A549 (cell line): ENCODE data around the gene PERCC1. TPM values are rescaled to one million over a fixed set of nuclear protein-coding genes. Genes with fewer than 3 reads are reported as not detected.

Source experiments
- ATAC-seq, 2 experiments: fragments of 200-7000 bp in 1 of 2; fragments of >200 bp in 1 of 2; cut with Nextera tagmentation in 1 of 2; cut with Tn5 transposase in 1 of 2; 3 replicates each; pipeline versions ENCODE4 v1.8.0 to v1.9.1; 2018 to 2020; ENCODE audit warnings: mild to moderate bottlenecking in 1 of 2, moderate library complexity in 1 of 2
- CTCF ChIA-PET: fragments of 300-600 bp; sonication (Branson Sonifier 250); formaldehyde crosslinking; extraction: SDS; loops from one replicate; lab custom pipeline; 2021; ENCODE audit warnings: antibody characterized with exemption, inconsistent platforms; lab: Yijun Ruan, JAX
- POLR2A ChIA-PET: fragments of 350-600 bp; formaldehyde crosslinking; extraction: SDS; loops from one replicate; lab custom pipeline; 2021; ENCODE audit warnings: antibody characterized with exemption, inconsistent platforms; lab: Yijun Ruan, JAX
- DNase-seq, 2 experiments: peaks; one replicate each; pipeline versions ENCODE4 v3.0.0 to v3.0.0-alpha.2; 2011 to 2016; ENCODE audit warnings: low read depth in 1 of 2, low spot score in 1 of 2
- FAIRE-seq: peaks from 2 replicates; lab custom pipeline; 2011; peaks lifted over from hg19 to GRCh38; lab: Jason Lieb, UNC
- H3K27ac ChIP-seq, 2 experiments: fragments of >200 bp; sonication (Bioruptor Twin); formaldehyde crosslinking; 3 replicates each; pipeline ENCODE4 v1.5.1; 2016 to 2017
- H3K4me1 ChIP-seq: fragments of >200 bp; sonication (Bioruptor Twin); formaldehyde crosslinking; 3 replicates; pipeline ENCODE4 v1.6.1; 2016
- H3K4me2 ChIP-seq: fragments of >200 bp; sonication (Bioruptor Twin); formaldehyde crosslinking; 3 replicates; pipeline ENCODE4 v1.6.1; 2016
- H3K4me3 ChIP-seq: fragments of >200 bp; sonication (Bioruptor Twin); formaldehyde crosslinking; 3 replicates; pipeline ENCODE4 v1.5.1; 2016
- H3K9me3 ChIP-seq: fragments of >200 bp; sonication (Bioruptor Twin); formaldehyde crosslinking; 3 replicates; pipeline ENCODE4 v1.6.1; 2016
- BHLHE40 ChIP-seq: IDR thresholded peaks from 2 replicates; pipeline ENCODE4 v1.6.1; 2012; ENCODE audit warnings: low read depth, low read length, inconsistent platforms
- CEBPB ChIP-seq, 2 experiments: fragments of >200 bp in 1 of 2; sonication (Bioruptor Twin) in 1 of 2; formaldehyde crosslinking in 1 of 2; IDR thresholded peaks; 2 replicates each; pipeline ENCODE4 v1.6.1; 2012 to 2016
- EHF ChIP-seq: fragments of 250-450 bp; sonication (Bioruptor Pico); IDR thresholded peaks from 2 replicates; pipeline ENCODE4 v1.5.0; 2020; ENCODE audit warnings: mild to moderate bottlenecking
- EP300 ChIP-seq, 2 experiments: fragments of >200 bp; sonication (Bioruptor Twin); formaldehyde crosslinking; IDR thresholded peaks; 2 replicates in 1 of 2; 3 replicates in 1 of 2; pipeline ENCODE4 v1.6.1; 2016 to 2017
- HDAC2 ChIP-seq: fragments of 200-600 bp; sonication (generic); IDR thresholded peaks from 2 replicates; pipeline ENCODE4 v1.6.1; 2016
- HOXB13 ChIP-seq: fragments of 250-450 bp; sonication (Bioruptor Pico); IDR thresholded peaks from 2 replicates; pipeline ENCODE4 v1.5.0; 2020; ENCODE audit warnings: low read depth, mild to moderate bottlenecking, moderate library complexity
- KDM1A ChIP-seq: fragments of 200-600 bp; sonication (generic); IDR thresholded peaks from 2 replicates; pipeline ENCODE4 v1.6.1; 2016; ENCODE audit warnings: low read depth, mild to moderate bottlenecking
- MAFK ChIP-seq: fragments of 450-650 bp; IDR thresholded peaks from 2 replicates; pipeline ENCODE4 v1.6.1; 2014; ENCODE audit not compliant: partially characterized antibody
- MYC ChIP-seq: IDR thresholded peaks from 2 replicates; pipeline ENCODE4 v1.6.1; 2012; ENCODE audit warnings: mild to moderate bottlenecking, inconsistent platforms, low read length, improper control_type of control experiment, borderline replicate concordance
- POLR2AphosphoS2 ChIP-seq: conservative IDR thresholded peaks from 2 replicates; pipeline ENCODE4 v1.6.1; 2012; ENCODE audit warnings: low read length, improper control_type of control experiment, inconsistent platforms
- RARB ChIP-seq: fragments of 250-450 bp; sonication (Bioruptor Pico); IDR thresholded peaks from 2 replicates; pipeline ENCODE4 v1.8.0; 2021; ENCODE audit warnings: mild to moderate bottlenecking, moderate library complexity
- RCOR1 ChIP-seq: fragments of 150-350 bp; IDR thresholded peaks from 2 replicates; pipeline ENCODE4 v1.6.1; 2014; ENCODE audit warnings: antibody characterized with exemption, low read length, low read depth
- RFX5 ChIP-seq: fragments of 450-650 bp; IDR thresholded peaks from 2 replicates; pipeline ENCODE4 v1.7.1; 2014; ENCODE audit warnings: antibody characterized with exemption, mild to moderate bottlenecking, moderate library complexity
- SMC3 ChIP-seq: fragments of >200 bp; sonication (Bioruptor Twin); formaldehyde crosslinking; IDR thresholded peaks from 3 replicates; pipeline ENCODE4 v1.6.1; 2018; ENCODE audit warnings: inconsistent platforms
- SREBF2 ChIP-seq: fragments of 450-650 bp; IDR thresholded peaks from 2 replicates; pipeline ENCODE4 v1.6.1; 2014; ENCODE audit warnings: mild to moderate bottlenecking, moderate library complexity
- TP53 ChIP-seq: fragments of 250-450 bp; sonication (Bioruptor Pico); IDR thresholded peaks from 2 replicates; pipeline ENCODE4 v1.5.0; 2021; ENCODE audit warnings: mild to moderate bottlenecking, moderate library complexity
- ZNF302 ChIP-seq: fragments of 250-450 bp; sonication (Bioruptor Pico); IDR thresholded peaks from 2 replicates; pipeline ENCODE4 v1.9.0; 2021; ENCODE audit warnings: inconsistent platforms, mild to moderate bottlenecking, moderate library complexity
- WGBS: methylation state at CpG from one replicate; pipeline ENCODE4 v1.1.6; 2017; ENCODE audit errors: missing lambda C conversion rate; 5-methylcytosine and 5-hydroxymethylcytosine counted together
- polyA plus RNA-seq, 4 experiments: library from polyadenylated mRNA; depleted of rRNA in 3 of 4; stranded (reverse); fragments of >200 nt; fragmentation: RNase III in 1 of 4; extraction: RNeasy Plus Mini Kit Qiagen cat#74134 plus additional on column Dnase treatment in 1 of 4; gene quantifications; 2 replicates in 3 of 4; 3 replicates in 1 of 4; pipeline ENCODE4 v1.2.3, GENCODE V29; 2011 to 2017
- TF ChIP-seq, protein P1 (sequence below): fragments of 450-650 bp; IDR thresholded peaks from 2 replicates; pipeline ENCODE4 v1.6.1; 2014; ENCODE audit warnings: antibody characterized with exemption
- TF ChIP-seq, protein P2 (sequence below): fragments of 250-450 bp; sonication (Bioruptor Pico); IDR thresholded peaks from 2 replicates; pipeline ENCODE4 v1.5.0; 2021; ENCODE audit warnings: mild to moderate bottlenecking, moderate library complexity, borderline replicate concordance
- TF ChIP-seq, protein P3 (sequence below): fragments of >200 bp; sonication (Bioruptor Twin); formaldehyde crosslinking; IDR thresholded peaks from 3 replicates; pipeline ENCODE4 v1.5.1; 2016
- TF ChIP-seq, protein P4 (sequence below): fragments of >200 bp; sonication (Bioruptor Twin); formaldehyde crosslinking; IDR thresholded peaks from 3 replicates; pipeline ENCODE4 v1.6.1; 2016
- TF ChIP-seq, protein P5 (sequence below): fragments of >200 bp; sonication (Bioruptor Twin); formaldehyde crosslinking; IDR thresholded peaks from 2 replicates; pipeline ENCODE4 v1.6.1; 2016

Gene PERCC1
- polyA plus RNA-seq, 2 of the 4 experiments (the other 2 are of a cell fraction): not detected

DNA sequence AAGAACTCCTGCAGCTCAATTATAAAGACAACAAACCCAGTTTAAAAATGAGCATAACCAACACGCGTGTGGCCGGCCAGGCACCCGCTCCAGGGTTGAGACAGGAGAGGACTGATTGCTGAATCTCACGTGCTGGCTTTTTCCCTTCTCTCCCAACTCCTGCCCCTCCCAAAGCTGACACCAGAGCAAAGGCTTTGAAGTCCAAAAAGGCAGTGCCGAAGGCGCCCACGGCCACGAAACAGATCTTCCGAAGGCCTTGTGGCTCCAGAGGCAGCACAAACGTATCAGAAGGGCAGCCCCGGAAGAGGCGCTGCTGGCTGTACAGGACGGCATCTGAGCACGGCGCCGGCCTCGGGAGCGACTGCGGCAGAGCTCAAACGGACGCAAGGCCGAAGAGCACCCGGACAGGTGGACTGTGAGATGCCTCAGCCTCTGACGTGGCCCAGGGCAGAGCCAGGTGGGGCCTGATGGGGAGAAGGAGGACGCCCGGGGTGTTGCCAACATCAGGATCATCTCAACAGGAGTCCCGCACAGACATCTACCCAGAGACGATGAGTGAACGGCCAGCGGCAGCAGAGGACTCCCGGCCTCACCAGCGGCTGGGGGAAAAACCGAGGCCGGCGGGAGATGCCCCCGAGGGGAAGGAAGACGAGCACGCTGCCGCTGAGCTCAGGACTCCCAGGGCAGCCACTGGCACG, 33.5 kb downstream of the PERCC1 start:
- Histone ChIP-seq H3K4me2 (no peak overlapping the region), H3K4me1 (no peaks in the 10 kb centered on the region), H3K9me3 (no peaks in the 10 kb centered on the region), H3K4me3 (no peak overlapping the region), H3K27ac (no peak overlapping the region)
- DNase-seq: no peak
- 92% methylated on average over 37 of the region's 41 CpGs for WGBS
- ATAC-seq: no peak
- no peak for FAIRE-seq
- TF ChIP-seq EHF (CRISPR knock-in tag): no peak
- no peak for TF ChIP-seq POLR2AphosphoS2
- no peak for TF ChIP-seq EP300 (IDR thresholded peaks at IDR 0.05)
- TF ChIP-seq, protein P1, sequence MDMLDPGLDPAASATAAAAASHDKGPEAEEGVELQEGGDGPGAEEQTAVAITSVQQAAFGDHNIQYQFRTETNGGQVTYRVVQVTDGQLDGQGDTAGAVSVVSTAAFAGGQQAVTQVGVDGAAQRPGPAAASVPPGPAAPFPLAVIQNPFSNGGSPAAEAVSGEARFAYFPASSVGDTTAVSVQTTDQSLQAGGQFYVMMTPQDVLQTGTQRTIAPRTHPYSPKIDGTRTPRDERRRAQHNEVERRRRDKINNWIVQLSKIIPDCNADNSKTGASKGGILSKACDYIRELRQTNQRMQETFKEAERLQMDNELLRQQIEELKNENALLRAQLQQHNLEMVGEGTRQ: no peak
- TF ChIP-seq, protein P2, sequence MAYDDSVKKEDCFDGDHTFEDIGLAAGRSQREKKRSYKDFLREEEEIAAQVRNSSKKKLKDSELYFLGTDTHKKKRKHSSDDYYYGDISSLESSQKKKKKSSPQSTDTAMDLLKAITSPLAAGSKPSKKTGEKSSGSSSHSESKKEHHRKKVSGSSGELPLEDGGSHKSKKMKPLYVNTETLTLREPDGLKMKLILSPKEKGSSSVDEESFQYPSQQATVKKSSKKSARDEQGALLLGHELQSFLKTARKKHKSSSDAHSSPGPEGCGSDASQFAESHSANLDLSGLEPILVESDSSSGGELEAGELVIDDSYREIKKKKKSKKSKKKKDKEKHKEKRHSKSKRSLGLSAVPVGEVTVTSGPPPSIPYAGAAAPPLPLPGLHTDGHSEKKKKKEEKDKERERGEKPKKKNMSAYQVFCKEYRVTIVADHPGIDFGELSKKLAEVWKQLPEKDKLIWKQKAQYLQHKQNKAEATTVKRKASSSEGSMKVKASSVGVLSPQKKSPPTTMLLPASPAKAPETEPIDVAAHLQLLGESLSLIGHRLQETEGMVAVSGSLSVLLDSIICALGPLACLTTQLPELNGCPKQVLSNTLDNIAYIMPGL: no peak
- POLR2A ChIA-PET: interaction anchor here (0.8 kb wide), 1 partner anchor 44 kb away, joined by 3 read pairs; the partner anchor contains the start of gene UQCC4
- CTCF ChIA-PET: interaction anchor here (0.6 to 1.8 kb wide), 2 partner anchors 13 to 600 kb away, joined by 4 read pairs; no protein-coding TSS in a partner anchor

DNA sequence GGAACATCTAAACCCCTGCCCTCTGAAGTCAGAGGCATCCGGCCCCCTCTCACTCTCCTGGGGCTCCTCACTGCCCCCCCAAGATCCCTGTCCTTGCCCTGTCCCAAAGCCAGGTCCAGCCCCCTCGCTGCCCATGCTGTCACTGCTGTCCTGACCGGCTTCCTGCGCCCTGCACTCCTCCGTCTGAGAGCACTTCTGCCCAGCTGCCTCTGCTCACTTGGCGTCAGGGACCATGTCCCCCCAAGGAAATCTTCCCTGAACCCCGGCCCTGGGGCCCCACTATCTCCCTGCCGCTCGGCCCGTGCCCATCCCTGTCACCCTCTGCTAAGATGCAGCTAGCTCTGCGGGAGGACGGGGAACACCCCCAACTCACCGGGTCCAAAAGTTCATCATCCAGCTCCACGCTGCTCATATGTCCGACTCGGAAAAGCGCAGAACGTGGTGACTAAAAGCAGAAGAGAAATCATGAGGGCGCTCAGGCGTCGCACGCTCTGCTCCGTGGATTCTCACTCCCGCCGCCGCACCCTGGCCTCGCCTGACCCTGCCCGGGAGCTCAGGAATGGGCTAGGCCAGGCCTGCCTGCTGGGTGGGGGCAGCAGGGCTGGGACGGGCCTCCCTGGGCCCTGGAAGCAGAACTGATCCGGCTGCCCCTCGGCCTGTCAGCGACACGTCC, 34.2 kb downstream of the PERCC1 start:
- no peak for DNase-seq
- ChIA-PET CTCF (no interaction called here), POLR2A (interaction anchor here (0.8 kb wide), 1 partner anchor 44 kb away, joined by 3 read pairs; the partner anchor contains the start of gene UQCC4)
- 90% methylated on average over 29 of the region's 33 CpGs for WGBS
- Histone ChIP-seq H3K27ac (no peak overlapping the region), H3K4me1 (no peaks in the 10 kb centered on the region), H3K9me3 (no peaks in the 10 kb centered on the region), H3K4me3 (no peak overlapping the region), H3K4me2 (no peak overlapping the region)
- TF ChIP-seq RCOR1 (no peak), KDM1A (no peak)
- ATAC-seq: no peak
- FAIRE-seq: no peak

DNA sequence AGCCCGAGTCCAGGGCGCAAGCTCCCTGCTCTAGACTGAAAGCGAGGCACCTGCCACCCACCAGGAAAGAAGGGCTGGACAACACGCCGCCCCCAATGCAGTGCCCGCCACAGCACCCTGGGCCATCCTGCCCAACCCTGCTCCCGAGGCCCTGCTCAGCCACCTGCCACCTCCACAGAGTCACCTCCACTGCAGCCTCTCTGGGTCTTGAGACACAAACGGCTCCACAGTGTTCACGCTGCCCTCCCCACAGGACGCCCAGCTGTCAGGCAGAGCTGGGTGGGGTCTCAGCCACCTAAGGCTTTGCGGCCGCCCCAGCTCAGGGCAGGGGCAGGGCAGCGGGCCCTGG, 34.7 kb downstream of the PERCC1 start:
- H3K27ac ChIP-seq: no peak overlapping the region
- TF ChIP-seq EP300 (IDR thresholded peaks at IDR 0.05) (no peak), KDM1A (no peak), SMC3 (no peak), RFX5 (no peak), BHLHE40 (no peak), CEBPB (IDR thresholded peaks at IDR 0.05) (no peak), TP53 (CRISPR knock-in tag) (no peak), MYC (no peak), MAFK (no peak), SREBF2 (no peak), HDAC2 (no peak), RCOR1 (no peak), ZNF302 (CRISPR knock-in tag) (no peak), POLR2AphosphoS2 (no peak), HOXB13 (CRISPR knock-in tag) (no peak), RARB (no peak)
- TF ChIP-seq, protein P3, sequence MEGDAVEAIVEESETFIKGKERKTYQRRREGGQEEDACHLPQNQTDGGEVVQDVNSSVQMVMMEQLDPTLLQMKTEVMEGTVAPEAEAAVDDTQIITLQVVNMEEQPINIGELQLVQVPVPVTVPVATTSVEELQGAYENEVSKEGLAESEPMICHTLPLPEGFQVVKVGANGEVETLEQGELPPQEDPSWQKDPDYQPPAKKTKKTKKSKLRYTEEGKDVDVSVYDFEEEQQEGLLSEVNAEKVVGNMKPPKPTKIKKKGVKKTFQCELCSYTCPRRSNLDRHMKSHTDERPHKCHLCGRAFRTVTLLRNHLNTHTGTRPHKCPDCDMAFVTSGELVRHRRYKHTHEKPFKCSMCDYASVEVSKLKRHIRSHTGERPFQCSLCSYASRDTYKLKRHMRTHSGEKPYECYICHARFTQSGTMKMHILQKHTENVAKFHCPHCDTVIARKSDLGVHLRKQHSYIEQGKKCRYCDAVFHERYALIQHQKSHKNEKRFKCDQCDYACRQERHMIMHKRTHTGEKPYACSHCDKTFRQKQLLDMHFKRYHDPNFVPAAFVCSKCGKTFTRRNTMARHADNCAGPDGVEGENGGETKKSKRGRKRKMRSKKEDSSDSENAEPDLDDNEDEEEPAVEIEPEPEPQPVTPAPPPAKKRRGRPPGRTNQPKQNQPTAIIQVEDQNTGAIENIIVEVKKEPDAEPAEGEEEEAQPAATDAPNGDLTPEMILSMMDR: no peak
- TF ChIP-seq, protein P4, sequence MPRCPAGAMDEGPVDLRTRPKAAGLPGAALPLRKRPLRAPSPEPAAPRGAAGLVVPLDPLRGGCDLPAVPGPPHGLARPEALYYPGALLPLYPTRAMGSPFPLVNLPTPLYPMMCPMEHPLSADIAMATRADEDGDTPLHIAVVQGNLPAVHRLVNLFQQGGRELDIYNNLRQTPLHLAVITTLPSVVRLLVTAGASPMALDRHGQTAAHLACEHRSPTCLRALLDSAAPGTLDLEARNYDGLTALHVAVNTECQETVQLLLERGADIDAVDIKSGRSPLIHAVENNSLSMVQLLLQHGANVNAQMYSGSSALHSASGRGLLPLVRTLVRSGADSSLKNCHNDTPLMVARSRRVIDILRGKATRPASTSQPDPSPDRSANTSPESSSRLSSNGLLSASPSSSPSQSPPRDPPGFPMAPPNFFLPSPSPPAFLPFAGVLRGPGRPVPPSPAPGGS: no peak
- TF ChIP-seq, protein P5, sequence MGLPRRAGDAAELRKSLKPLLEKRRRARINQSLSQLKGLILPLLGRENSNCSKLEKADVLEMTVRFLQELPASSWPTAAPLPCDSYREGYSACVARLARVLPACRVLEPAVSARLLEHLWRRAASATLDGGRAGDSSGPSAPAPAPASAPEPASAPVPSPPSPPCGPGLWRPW: no peak
- TF ChIP-seq, protein P2: no peak
- TF ChIP-seq, all 56 proteins: peak for 0
- ATAC-seq: no peak
- DNase-seq: no peak
- FAIRE-seq: no peak
- H3K4me2 ChIP-seq: no peak overlapping the region
- CTCF ChIA-PET: no interaction called here
- no peaks in the 10 kb centered on the region for H3K9me3 ChIP-seq
- POLR2A ChIA-PET: no interaction called here
- WGBS: 93% methylated on average over 5 of the region's 13 CpGs
- no peaks in the 10 kb centered on the region for H3K4me1 ChIP-seq
- H3K4me3 ChIP-seq: no peak overlapping the region
